Nephron (organoid): Measurements from ENCODE around the gene TMEM100.

Source experiments
- H3K27ac Mint-ChIP-seq, 3 experiments: 2 replicates each; pipeline ENCODE4 v1.8.0; 2020; ENCODE audit warnings: mixed read lengths in 3 of 3, mild to moderate bottlenecking in 2 of 3, moderate library complexity in 1 of 3
- H3K27me3 Mint-ChIP-seq: 2 replicates; pipeline ENCODE4 v1.8.0; 2021; ENCODE audit warnings: low read depth, mild to moderate bottlenecking, moderate library complexity, mixed read lengths
- H3K36me3 Mint-ChIP-seq: 2 replicates; pipeline ENCODE4 v1.8.0; 2020; ENCODE audit warnings: low read depth, mixed read lengths
- H3K4me1 Mint-ChIP-seq: 2 replicates; pipeline ENCODE4 v1.8.0; 2020; ENCODE audit warnings: mixed read lengths
- H3K4me3 Mint-ChIP-seq, 3 experiments: 2 replicates each; pipeline ENCODE4 v1.8.0; 2020; ENCODE audit warnings: mild to moderate bottlenecking in 3 of 3, mixed read lengths in 3 of 3, moderate library complexity in 2 of 3
- H3K9me3 Mint-ChIP-seq: 2 replicates; pipeline ENCODE4 v1.8.0; 2020; ENCODE audit warnings: mixed read lengths
- TF ChIP-seq, protein P1 (sequence below), 3 experiments: fragments of 200-600 bp; sonication (generic); IDR thresholded peaks; one replicate each; pipeline ENCODE4 v1.5.0; 2021; ENCODE audit warnings: antibody characterized with exemption in 3 of 3; ENCODE audit not compliant: unreplicated experiment in 3 of 3

Gene TMEM100

DNA sequence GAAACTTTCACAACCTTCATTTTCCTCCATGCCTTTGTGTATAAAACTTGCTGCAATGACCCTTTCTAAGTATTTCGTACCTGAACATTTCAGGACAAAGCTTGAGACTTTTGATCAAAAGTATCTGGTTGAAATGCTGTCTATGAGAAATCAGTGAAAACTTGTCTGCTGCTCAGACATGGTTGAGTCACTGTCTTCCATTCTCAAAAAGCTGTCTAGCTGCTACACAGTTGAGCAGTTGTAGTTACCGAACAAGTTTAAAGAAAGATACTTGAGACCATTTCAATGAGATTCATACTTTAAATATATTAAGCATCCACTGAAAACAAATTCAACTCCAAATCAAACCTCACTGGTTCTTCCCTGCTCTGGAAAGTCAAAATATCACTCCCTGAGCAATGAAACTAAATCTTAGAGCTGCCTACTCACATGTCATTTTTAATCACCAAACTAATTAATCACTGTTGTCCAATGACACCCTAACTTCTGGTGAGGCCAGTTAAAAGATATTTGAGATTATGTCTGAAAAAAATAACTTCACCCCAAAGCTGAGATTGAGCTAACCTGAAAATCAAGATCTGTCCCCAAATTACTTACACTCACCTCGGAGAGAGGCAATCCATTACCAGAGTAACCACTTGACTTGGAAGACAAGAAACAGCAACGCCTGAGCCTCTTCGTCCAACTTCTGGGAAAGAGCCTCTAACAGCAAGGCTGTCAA is 488 bp downstream of the TMEM100 start:
- Mint-ChIP-seq H3K4me1 (peaks cover 58% of the 10 kb centered on the region), H3K4me3 (peak overlapping the region; percentile 76 to 83 (median 82)), H3K27ac (peak overlapping the region; percentile 67 to 78 (median 75)), H3K36me3 (no peaks in the 10 kb centered on the region), H3K27me3 (no peaks in the 10 kb centered on the region), H3K9me3 (no peaks in the 10 kb centered on the region)
- TF ChIP-seq, protein P1, sequence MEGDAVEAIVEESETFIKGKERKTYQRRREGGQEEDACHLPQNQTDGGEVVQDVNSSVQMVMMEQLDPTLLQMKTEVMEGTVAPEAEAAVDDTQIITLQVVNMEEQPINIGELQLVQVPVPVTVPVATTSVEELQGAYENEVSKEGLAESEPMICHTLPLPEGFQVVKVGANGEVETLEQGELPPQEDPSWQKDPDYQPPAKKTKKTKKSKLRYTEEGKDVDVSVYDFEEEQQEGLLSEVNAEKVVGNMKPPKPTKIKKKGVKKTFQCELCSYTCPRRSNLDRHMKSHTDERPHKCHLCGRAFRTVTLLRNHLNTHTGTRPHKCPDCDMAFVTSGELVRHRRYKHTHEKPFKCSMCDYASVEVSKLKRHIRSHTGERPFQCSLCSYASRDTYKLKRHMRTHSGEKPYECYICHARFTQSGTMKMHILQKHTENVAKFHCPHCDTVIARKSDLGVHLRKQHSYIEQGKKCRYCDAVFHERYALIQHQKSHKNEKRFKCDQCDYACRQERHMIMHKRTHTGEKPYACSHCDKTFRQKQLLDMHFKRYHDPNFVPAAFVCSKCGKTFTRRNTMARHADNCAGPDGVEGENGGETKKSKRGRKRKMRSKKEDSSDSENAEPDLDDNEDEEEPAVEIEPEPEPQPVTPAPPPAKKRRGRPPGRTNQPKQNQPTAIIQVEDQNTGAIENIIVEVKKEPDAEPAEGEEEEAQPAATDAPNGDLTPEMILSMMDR (IDR thresholded peaks at IDR 0.05; ENCODE audit: unreplicated experiment in 3 of 3), result no peak

DNA sequence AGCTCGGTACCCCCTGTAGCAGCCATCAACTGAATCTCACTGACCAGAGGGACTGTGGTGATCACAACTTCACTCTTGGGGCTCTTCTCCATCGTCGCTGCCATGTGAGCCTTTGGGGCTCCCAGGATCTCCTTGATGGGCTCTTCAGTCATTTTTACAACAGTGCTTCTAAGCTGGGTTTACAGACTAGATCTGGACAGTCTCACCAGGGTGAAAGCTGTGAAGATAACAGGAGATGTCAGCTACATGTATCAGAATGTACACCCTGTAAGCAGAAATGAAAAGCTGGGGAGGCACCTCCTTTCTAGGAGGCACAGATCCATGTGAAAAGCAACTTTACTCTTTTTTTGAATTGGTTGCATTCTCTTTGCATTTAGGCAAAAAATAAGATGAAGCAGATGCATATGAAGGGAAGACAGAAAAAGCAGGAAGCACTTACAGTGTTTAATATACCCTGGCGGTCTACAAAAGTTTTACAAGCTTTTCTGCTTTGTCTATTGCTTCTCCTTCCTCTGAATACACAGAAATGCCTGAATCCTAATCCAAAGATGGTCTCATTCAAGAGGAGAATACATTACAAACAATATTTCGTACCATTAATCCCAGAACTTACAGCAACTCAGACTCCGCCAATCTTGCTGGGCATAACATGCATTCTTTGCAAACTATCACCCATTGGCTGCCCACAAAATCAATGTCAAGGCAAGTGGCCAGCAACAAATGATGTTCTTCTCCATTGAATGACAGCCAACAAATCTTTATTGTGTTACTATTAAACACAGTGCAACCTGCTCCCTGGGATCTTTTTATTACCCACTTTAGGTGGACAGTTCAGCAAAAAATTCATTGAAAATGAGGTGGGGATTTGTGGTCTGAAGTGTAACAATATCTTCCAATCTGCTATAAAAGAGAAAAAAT is 1.5 kb downstream of the TMEM100 start:
- Mint-ChIP-seq H3K27ac (no peak overlapping the region), H3K27me3 (no peaks in the 10 kb centered on the region), H3K4me3 (peak overlapping the region in 2 of 3 experiments; percentile 7 to 49), H3K36me3 (no peaks in the 10 kb centered on the region), H3K4me1 (peaks cover 48% of the 10 kb centered on the region), H3K9me3 (no peaks in the 10 kb centered on the region)
- TF ChIP-seq, protein P1 (IDR thresholded peaks at IDR 0.05; ENCODE audit: unreplicated experiment in 3 of 3), result no peak

DNA sequence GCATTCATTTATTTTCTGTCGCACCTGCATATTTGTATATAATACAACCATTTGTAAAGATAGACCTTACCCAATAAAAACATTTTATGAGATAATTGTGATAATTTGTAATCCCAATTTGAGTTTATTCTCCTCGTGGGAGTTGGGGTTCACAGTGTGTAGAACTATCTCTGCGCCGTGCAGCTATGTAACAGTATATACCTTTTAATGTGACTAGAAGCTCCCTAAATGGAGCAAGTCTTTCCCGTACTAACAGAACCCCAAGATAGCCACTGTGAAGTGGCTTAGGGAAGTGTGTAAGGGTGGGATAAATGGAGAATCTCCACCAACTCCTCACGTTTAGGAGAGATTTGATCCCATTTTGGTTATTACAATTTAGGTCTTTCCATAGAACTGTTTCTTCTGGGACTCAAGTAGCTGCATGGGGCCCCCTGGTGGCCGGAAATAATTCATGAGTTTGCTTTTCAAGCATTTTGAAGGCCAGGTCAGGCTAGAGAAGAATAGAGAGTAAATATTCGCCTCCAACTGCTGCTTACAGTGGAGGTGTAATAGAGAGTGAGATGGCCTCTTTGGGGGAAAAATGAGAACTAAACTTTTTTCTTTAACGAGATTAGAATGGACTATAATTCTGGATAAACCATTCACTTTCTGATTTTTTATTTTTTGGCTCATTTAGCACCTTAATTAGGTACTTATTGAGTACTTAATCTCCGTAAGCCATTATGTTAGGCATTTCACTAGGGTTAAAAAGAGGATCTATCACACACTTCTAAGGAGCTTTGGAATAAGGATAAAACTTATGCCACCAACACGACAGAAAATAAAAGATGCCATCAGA is 4.5 kb downstream of the TMEM100 start:
- Mint-ChIP-seq H3K4me3 (no peak overlapping the region), H3K36me3 (no peaks in the 10 kb centered on the region), H3K9me3 (no peaks in the 10 kb centered on the region), H3K27ac (peak overlapping the region in 1 of 3 experiments; percentile 24), H3K27me3 (no peaks in the 10 kb centered on the region), H3K4me1 (peaks cover 18% of the 10 kb centered on the region)
- TF ChIP-seq, protein P1 (IDR thresholded peaks at IDR 0.05; ENCODE audit: unreplicated experiment in 3 of 3), result peak; percentile 80 to 86 (median 83)

DNA sequence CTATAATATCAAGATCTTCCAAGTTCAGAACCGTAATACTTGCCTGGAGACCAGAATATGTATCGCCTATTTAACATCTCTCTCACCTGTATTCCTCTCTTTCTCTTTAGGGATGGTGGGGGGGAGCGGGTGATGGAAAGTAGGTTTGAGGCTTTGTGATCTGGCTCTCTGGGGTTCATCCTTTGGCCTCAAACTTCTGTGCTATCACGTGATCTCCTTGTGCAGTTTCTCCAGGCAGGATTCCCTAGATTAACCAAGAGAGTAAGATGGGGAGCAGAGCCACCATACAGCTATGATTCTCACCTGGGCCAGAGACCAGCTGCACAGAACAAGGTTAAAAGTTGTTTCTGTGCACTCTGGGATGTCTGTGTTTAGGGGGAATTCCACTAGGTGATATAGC is 5.2 kb downstream of the TMEM100 start:
- Mint-ChIP-seq H3K27ac (no peak overlapping the region), H3K27me3 (no peaks in the 10 kb centered on the region), H3K36me3 (no peaks in the 10 kb centered on the region), H3K4me3 (no peak overlapping the region), H3K4me1 (peaks cover 12% of the 10 kb centered on the region), H3K9me3 (no peaks in the 10 kb centered on the region)
- TF ChIP-seq, protein P1 (IDR thresholded peaks at IDR 0.05; ENCODE audit: unreplicated experiment in 3 of 3), result no peak

DNA sequence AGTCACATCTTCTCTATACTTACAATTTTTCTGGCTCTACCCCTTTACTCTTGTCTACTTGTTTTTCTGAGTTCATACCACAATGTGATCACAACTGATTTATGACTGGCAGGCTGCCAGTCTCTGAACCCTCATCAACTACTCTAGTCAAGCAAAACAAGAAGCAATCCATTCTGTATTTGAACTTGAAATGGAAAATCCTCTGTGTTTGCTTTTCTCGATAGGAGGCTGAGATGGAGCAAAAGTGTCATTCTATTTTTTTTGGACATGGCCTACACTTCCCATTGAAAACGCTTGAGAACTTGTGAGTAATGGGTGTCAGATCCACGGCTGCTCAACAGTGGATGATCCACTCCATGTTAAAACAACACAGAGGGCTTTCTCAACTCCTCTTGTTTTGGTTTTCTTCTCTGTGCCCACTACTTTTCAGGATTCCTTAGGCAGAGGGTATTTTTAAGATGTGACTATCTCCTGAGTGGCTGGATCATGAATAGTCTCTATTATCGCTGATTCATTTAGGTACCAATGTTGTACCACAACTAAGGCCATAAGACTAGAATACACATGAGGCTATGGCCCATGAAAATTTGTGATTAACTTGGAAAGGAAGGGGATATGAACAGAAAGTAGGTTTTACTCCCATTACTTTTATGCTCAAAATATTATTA is 11.7 kb downstream of the TMEM100 start:
- H3K4me3 Mint-ChIP-seq, result no peak overlapping the region
- H3K4me1 Mint-ChIP-seq, result peaks cover 18% of the 10 kb centered on the region
- H3K27ac Mint-ChIP-seq, result peak overlapping the region; percentile 4 to 23 (median 21)
- no peaks in the 10 kb centered on the region for H3K36me3 Mint-ChIP-seq
- H3K27me3 Mint-ChIP-seq, result peaks cover 14% of the 10 kb centered on the region
- TF ChIP-seq, protein P1 (IDR thresholded peaks at IDR 0.05; ENCODE audit: unreplicated experiment in 3 of 3), result no peak
- no peaks in the 10 kb centered on the region for H3K9me3 Mint-ChIP-seq
